Central memory CD8-positive, alpha-beta T cell (primary cell): ENCODE data around the gene RHEB.

Source experiments
- ATAC-seq: fragments of 150-1000 bp; cut with Tn5 transposase; replicated peaks from 2 replicates; pipeline ENCODE4 v1.10.0; 2022; ENCODE audit warnings: mild to moderate bottlenecking, moderate FRiP score, moderate number of reproducible peaks; ENCODE audit not compliant: poor library complexity, severe bottlenecking; ENCODE audit errors: extremely low read depth
- DNase-seq, 2 donors: peaks; one replicate each; pipeline ENCODE4 v3.0.0; 2021; ENCODE audit warnings: low spot score in 2 of 2
- H3K27ac Mint-ChIP-seq: one replicate; pipeline ENCODE4 v1.8.0; 2022; ENCODE audit warnings: low read depth, mild to moderate bottlenecking, moderate library complexity, mixed read lengths
- H3K27me3 Mint-ChIP-seq: one replicate; pipeline ENCODE4 v1.8.0; 2022; ENCODE audit warnings: mixed read lengths
- H3K36me3 Mint-ChIP-seq: one replicate; pipeline ENCODE4 v1.8.0; 2022; ENCODE audit warnings: mild to moderate bottlenecking, moderate library complexity, mixed read lengths; ENCODE audit not compliant: insufficient read depth
- H3K4me1 Mint-ChIP-seq: one replicate; pipeline ENCODE4 v1.8.0; 2022; ENCODE audit warnings: mixed read lengths
- H3K4me3 Mint-ChIP-seq: one replicate; pipeline ENCODE4 v1.8.0; 2022; ENCODE audit warnings: mild to moderate bottlenecking, moderate library complexity, mixed read lengths
- H3K9me3 Mint-ChIP-seq: one replicate; pipeline ENCODE4 v1.8.0; 2022; ENCODE audit warnings: mixed read lengths

RHEB gene

GRCh38 chr7:151426441-151426903, 93.2 kb downstream of the RHEB start:
- no peak for DNase-seq
- H3K27me3 Mint-ChIP-seq, result peaks cover 22% of the 10 kb centered on the region
- H3K4me3 Mint-ChIP-seq, result no peak overlapping the region

GRCh38 chr7:151425670-151426440, 93.8 kb downstream of the RHEB start:
- peaks cover 28% of the 10 kb centered on the region for H3K27me3 Mint-ChIP-seq
- H3K27ac Mint-ChIP-seq, result no peak overlapping the region
- DNase-seq, result no peak
- ATAC-seq, result no peak
- peaks cover 5% of the 10 kb centered on the region for H3K36me3 Mint-ChIP-seq
- no peak overlapping the region for H3K4me3 Mint-ChIP-seq
- peaks cover 28% of the 10 kb centered on the region for H3K4me1 Mint-ChIP-seq
- no peaks in the 10 kb centered on the region for H3K9me3 Mint-ChIP-seq

More at GRCh38 chr7:151426441-151426903, 93.2 kb downstream of the RHEB start:
- no peak overlapping the region for H3K27ac Mint-ChIP-seq
- ATAC-seq, result no peak
- H3K36me3 Mint-ChIP-seq, result peaks cover 5% of the 10 kb centered on the region
- H3K9me3 Mint-ChIP-seq, result no peaks in the 10 kb centered on the region
- H3K4me1 Mint-ChIP-seq, result peaks cover 28% of the 10 kb centered on the region

- ATAC-seq (no peak), DNase-seq (no peak)
- Mint-ChIP-seq H3K27me3 (peaks cover 34% of the 10 kb centered on the region), H3K4me3 (no peak overlapping the region), H3K9me3 (peaks cover 5% of the 10 kb centered on the region), H3K4me1 (peaks cover 20% of the 10 kb centered on the region), H3K36me3 (peaks cover 3% of the 10 kb centered on the region), H3K27ac (no peak overlapping the region)
These were observed 94.9 kb downstream of the RHEB start for GRCh38 chr7:151424799-151425198.

- DNase-seq (no peak), ATAC-seq (no peak)
- H3K27ac Mint-ChIP-seq, result no peak overlapping the region
- no peak overlapping the region for H3K4me3 Mint-ChIP-seq
- H3K36me3 Mint-ChIP-seq, result no peaks in the 10 kb centered on the region
- H3K9me3 Mint-ChIP-seq, result peaks cover 5% of the 10 kb centered on the region
- peaks cover 11% of the 10 kb centered on the region for H3K4me1 Mint-ChIP-seq
- peaks cover 34% of the 10 kb centered on the region for H3K27me3 Mint-ChIP-seq
These were observed 95.8 kb downstream of the RHEB start for GRCh38 chr7:151423936-151424335.

- Mint-ChIP-seq H3K4me3 (no peak overlapping the region), H3K27me3 (peaks cover 34% of the 10 kb centered on the region), H3K9me3 (peaks cover 5% of the 10 kb centered on the region), H3K36me3 (no peaks in the 10 kb centered on the region), H3K27ac (no peak overlapping the region), H3K4me1 (peaks cover 6% of the 10 kb centered on the region)
- ATAC-seq (no peak), DNase-seq (no peak)
These were observed 96.5 kb downstream of the RHEB start for GRCh38 chr7:151423226-151423625.

- H3K36me3 Mint-ChIP-seq, result peaks cover 2% of the 10 kb centered on the region
- H3K27me3 Mint-ChIP-seq, result peaks cover 37% of the 10 kb centered on the region
- ATAC-seq (no peak), DNase-seq (no peak)
- H3K9me3 Mint-ChIP-seq, result peaks cover 5% of the 10 kb centered on the region
- no peaks in the 10 kb centered on the region for H3K4me1 Mint-ChIP-seq
- H3K4me3 Mint-ChIP-seq, result no peak overlapping the region
- no peak overlapping the region for H3K27ac Mint-ChIP-seq
These were observed 97.5 kb downstream of the RHEB start for GRCh38 chr7:151422212-151422611.

GRCh38 chr7:151420144-151420543, 99.6 kb downstream of the RHEB start:
- DNase-seq, result no peak
- Mint-ChIP-seq H3K27ac (no peak overlapping the region), H3K36me3 (peaks cover 2% of the 10 kb centered on the region), H3K4me1 (no peaks in the 10 kb centered on the region), H3K4me3 (no peak overlapping the region), H3K27me3 (peaks cover 47% of the 10 kb centered on the region), H3K9me3 (peaks cover 5% of the 10 kb centered on the region)
- ATAC-seq, result no peak

- Mint-ChIP-seq H3K27ac (peak overlapping the region; percentile 35), H3K4me1 (peaks cover 24% of the 10 kb centered on the region), H3K4me3 (no peak overlapping the region), H3K27me3 (peaks cover 40% of the 10 kb centered on the region), H3K36me3 (peaks cover 11% of the 10 kb centered on the region), H3K9me3 (peaks cover 5% of the 10 kb centered on the region)
- ATAC-seq (no peak), DNase-seq (no peak)
These were observed 102.8 kb downstream of the RHEB start for GRCh38 chr7:151416941-151417315.

GRCh38 chr7:151416112-151416940, 103.4 kb downstream of the RHEB start:
- no peak for DNase-seq
- no peak for ATAC-seq
- Mint-ChIP-seq H3K9me3 (peaks cover 5% of the 10 kb centered on the region), H3K36me3 (peaks cover 14% of the 10 kb centered on the region), H3K4me3 (no peak overlapping the region), H3K27me3 (peaks cover 40% of the 10 kb centered on the region), H3K27ac (no peak overlapping the region), H3K4me1 (peaks cover 26% of the 10 kb centered on the region)
